NCI-H69 (cell line): ENCODE data around the gene U2AF2.
"Not testable (repeated sequence)": the region's sequence is repeated elsewhere in the genome, so short reads cannot be mapped to it uniquely, and the experiment has no call there.

Experiments
- DNase-seq: peaks from one replicate; lab custom pipeline; 2025; lab: John Stamatoyannopoulos, UW

U2AF2 gene

GRCh38 chr19:55712804-55713631 is 58.2 kb downstream of the U2AF2 start:
- DNase-seq, result no peak

- DNase-seq, result no peak
Measured at GRCh38 chr19:55716531-55716930, 61.7 kb downstream of the U2AF2 start.

GRCh38 chr19:55717251-55717650 is 62.4 kb downstream of the U2AF2 start:
- DNase-seq, result no peak

GRCh38 chr19:55717879-55718711 is 63.3 kb downstream of the U2AF2 start:
- DNase-seq, result not testable (repeated sequence)

GRCh38 chr19:55720214-55720746 is 65.4 kb downstream of the U2AF2 start:
- no peak for DNase-seq

GRCh38 chr19:55720801-55721200 is 66.0 kb downstream of the U2AF2 start:
- no peak for DNase-seq

- no peak for DNase-seq
Measured at GRCh38 chr19:55723491-55723890, 68.7 kb downstream of the U2AF2 start.
